Activated CD4-positive, alpha-beta T cell treated with anti-CD3 and anti-CD28 coated beads, Interleukin-2, amount 10 ng/mL, durations not matched to agents 7 days and 5 days (primary cell): ENCODE measurements around the gene PCED1A. TPM values are rescaled to one million over a fixed set of nuclear protein-coding genes. Genes with fewer than 3 reads are reported as not detected.
A peak's percentile ranks its signal among the peaks of the same experiment; 100 is the strongest.

Experiments
- CTCF ChIA-PET: fragments of 350-600 bp; sonication (Branson Sonifier 250); formaldehyde crosslinking; loops from one replicate; lab custom pipeline; 2021; ENCODE audit warnings: antibody characterized with exemption; lab: Charles Lee
- POLR2A ChIA-PET: fragments of 350-600 bp; sonication (Branson Sonifier 250); formaldehyde crosslinking; loops from one replicate; lab custom pipeline; 2021; ENCODE audit warnings: antibody characterized with exemption; lab: Charles Lee
- DNase-seq: peaks from one replicate; pipeline ENCODE4 v3.0.0-alpha.2; 2020
- H3K27ac Mint-ChIP-seq: one replicate; pipeline ENCODE4 v1.8.0; 2021; ENCODE audit warnings: mild to moderate bottlenecking, moderate library complexity, mixed read lengths
- H3K27me3 Mint-ChIP-seq: one replicate; pipeline ENCODE4 v1.8.0; 2021; ENCODE audit warnings: mixed read lengths
- H3K36me3 Mint-ChIP-seq: one replicate; pipeline ENCODE4 v1.8.0; 2021; ENCODE audit warnings: low read depth, mixed read lengths
- H3K4me1 Mint-ChIP-seq: one replicate; pipeline ENCODE4 v1.8.0; 2021; ENCODE audit warnings: mixed read lengths
- H3K4me3 Mint-ChIP-seq: one replicate; pipeline ENCODE4 v1.8.0; 2021; ENCODE audit warnings: mild to moderate bottlenecking, moderate library complexity, mixed read lengths
- H3K9me3 Mint-ChIP-seq: one replicate; pipeline ENCODE4 v1.8.0; 2021; ENCODE audit warnings: mixed read lengths
- total RNA-seq, 2 experiments: library from RNA; stranded (reverse); gene quantifications; one replicate each; pipeline ENCODE4 v1.2.3, GENCODE V29; 2021

PCED1A gene
- total RNA-seq, 2 experiments from 2014 or later = 22.6 to 23.9 TPM

GRCh38 chr20:2807019-2807418 lies 33.4 kb downstream of the PCED1A start:
- ChIA-PET CTCF (no interaction called here), POLR2A (interaction anchor here (0.7 kb wide), 1 partner anchor 725 kb away, joined by 3 read pairs; no protein-coding TSS in a partner anchor)
- Mint-ChIP-seq H3K27me3 (peaks cover 61% of the 10 kb centered on the region), H3K9me3 (peaks cover 7% of the 10 kb centered on the region), H3K27ac (no peak overlapping the region), H3K4me3 (no peak overlapping the region), H3K36me3 (peaks cover 5% of the 10 kb centered on the region), H3K4me1 (no peaks in the 10 kb centered on the region)
- DNase-seq = no peak

- Mint-ChIP-seq H3K27ac (no peak overlapping the region), H3K4me3 (no peak overlapping the region), H3K4me1 (peaks cover 3% of the 10 kb centered on the region), H3K36me3 (peaks cover 3% of the 10 kb centered on the region), H3K27me3 (peaks cover 59% of the 10 kb centered on the region), H3K9me3 (peaks cover 4% of the 10 kb centered on the region)
- ChIA-PET POLR2A (interaction anchor here (0.7 kb wide), 1 partner anchor 725 kb away, joined by 3 read pairs; no protein-coding TSS in a partner anchor), CTCF (no interaction called here)
- DNase-seq = no peak
These were observed 34.1 kb downstream of the PCED1A start for GRCh38 chr20:2806351-2806701.

GRCh38 chr20:2805689-2806350 lies 34.6 kb downstream of the PCED1A start:
- ChIA-PET CTCF (no interaction called here), POLR2A (no interaction called here)
- Mint-ChIP-seq H3K36me3 (peaks cover 4% of the 10 kb centered on the region), H3K27me3 (peaks cover 59% of the 10 kb centered on the region), H3K9me3 (no peaks in the 10 kb centered on the region), H3K4me1 (peaks cover 8% of the 10 kb centered on the region), H3K4me3 (no peak overlapping the region), H3K27ac (no peak overlapping the region)
- no peak for DNase-seq

GRCh38 chr20:2804852-2805688 lies 35.4 kb downstream of the PCED1A start:
- no peak overlapping the region for H3K4me3 Mint-ChIP-seq
- ChIA-PET POLR2A (no interaction called here), CTCF (no interaction called here)
- no peak for DNase-seq
- peaks cover 11% of the 10 kb centered on the region for H3K4me1 Mint-ChIP-seq
- H3K27me3 Mint-ChIP-seq = peaks cover 62% of the 10 kb centered on the region
- peaks cover 4% of the 10 kb centered on the region for H3K36me3 Mint-ChIP-seq
- H3K9me3 Mint-ChIP-seq = no peaks in the 10 kb centered on the region
- H3K27ac Mint-ChIP-seq = no peak overlapping the region

- no peak for DNase-seq
- ChIA-PET CTCF (interaction anchor here (1.5 kb wide), 1 partner anchor 9 kb away, joined by 4 read pairs; no protein-coding TSS in a partner anchor), POLR2A (no interaction called here)
- Mint-ChIP-seq H3K4me3 (no peak overlapping the region), H3K27me3 (peaks cover 70% of the 10 kb centered on the region), H3K36me3 (peaks cover 4% of the 10 kb centered on the region), H3K9me3 (no peaks in the 10 kb centered on the region), H3K4me1 (peaks cover 18% of the 10 kb centered on the region), H3K27ac (no peak overlapping the region)
These were observed 36.2 kb downstream of the PCED1A start for GRCh38 chr20:2804041-2804828.

GRCh38 chr20:2801286-2801728 lies 39.1 kb downstream of the PCED1A start:
- CTCF ChIA-PET = interaction anchor here (0.6 to 1.1 kb wide), 2 partner anchors 47 to 116 kb away, joined by 3 read pairs; no protein-coding TSS in a partner anchor
- Mint-ChIP-seq H3K27me3 (peaks cover 64% of the 10 kb centered on the region), H3K9me3 (no peaks in the 10 kb centered on the region), H3K36me3 (peaks cover 4% of the 10 kb centered on the region), H3K4me3 (peak overlapping the region; percentile 47), H3K4me1 (peaks cover 20% of the 10 kb centered on the region), H3K27ac (no peak overlapping the region)
- POLR2A ChIA-PET = no interaction called here
- DNase-seq = no peak

GRCh38 chr20:2800521-2801285 lies 39.8 kb downstream of the PCED1A start, which contains the start of gene CPXM1:
TSS of gene CPXM1 (minus strand) at chr20:2800627. CDS start at chr20:2800572, 55 bp downstream.
- no peak for DNase-seq
- peaks cover 4% of the 10 kb centered on the region for H3K36me3 Mint-ChIP-seq
- H3K4me3 Mint-ChIP-seq = peak within 1 kb of the TSS; percentile 68
- H3K4me1 Mint-ChIP-seq = peaks cover 20% of the 10 kb centered on the region
- POLR2A ChIA-PET = no interaction called here
- peaks cover 59% of the 10 kb centered on the region for H3K27me3 Mint-ChIP-seq
- H3K27ac Mint-ChIP-seq = peak within 1 kb of the TSS; percentile 43
- CTCF ChIA-PET = interaction anchor here (1.1 kb wide), 1 partner anchor 46 kb away, joined by 3 read pairs; no protein-coding TSS in a partner anchor
- no peaks in the 10 kb centered on the region for H3K9me3 Mint-ChIP-seq

- no peak for DNase-seq
- POLR2A ChIA-PET = no interaction called here
- H3K4me1 Mint-ChIP-seq = peaks cover 20% of the 10 kb centered on the region
- H3K27ac Mint-ChIP-seq = peak overlapping the region; percentile 43
- CTCF ChIA-PET = interaction anchor here (0.6 to 1.1 kb wide), 2 partner anchors 45 to 111 kb away, joined by 3 read pairs; no protein-coding TSS in a partner anchor
- peaks cover 54% of the 10 kb centered on the region for H3K27me3 Mint-ChIP-seq
- H3K4me3 Mint-ChIP-seq = peak overlapping the region; percentile 68
- peaks cover 4% of the 10 kb centered on the region for H3K36me3 Mint-ChIP-seq
- H3K9me3 Mint-ChIP-seq = no peaks in the 10 kb centered on the region
These were observed 40.6 kb downstream of the PCED1A start for GRCh38 chr20:2799688-2800520.

- no peaks in the 10 kb centered on the region for H3K9me3 Mint-ChIP-seq
- no peak overlapping the region for H3K27ac Mint-ChIP-seq
- no peak for DNase-seq
- H3K4me1 Mint-ChIP-seq = peaks cover 20% of the 10 kb centered on the region
- peaks cover 50% of the 10 kb centered on the region for H3K27me3 Mint-ChIP-seq
- ChIA-PET CTCF (interaction anchor here (0.6 kb wide), 2 partner anchors 105 to 111 kb away, joined by 3 read pairs; no protein-coding TSS in a partner anchor), POLR2A (no interaction called here)
- peaks cover 3% of the 10 kb centered on the region for H3K36me3 Mint-ChIP-seq
- H3K4me3 Mint-ChIP-seq = peak overlapping the region; percentile 68
These were observed 41.2 kb downstream of the PCED1A start for GRCh38 chr20:2799271-2799670.

GRCh38 chr20:2798814-2799213 lies 41.6 kb downstream of the PCED1A start:
- Mint-ChIP-seq H3K4me1 (peaks cover 20% of the 10 kb centered on the region), H3K27me3 (peaks cover 46% of the 10 kb centered on the region), H3K9me3 (no peaks in the 10 kb centered on the region), H3K27ac (no peak overlapping the region), H3K4me3 (no peak overlapping the region), H3K36me3 (peaks cover 3% of the 10 kb centered on the region)
- DNase-seq = no peak
- CTCF ChIA-PET = interaction anchor here (0.6 kb wide), 1 partner anchor 104 kb away, joined by 3 read pairs; no protein-coding TSS in a partner anchor
- POLR2A ChIA-PET = no interaction called here
